HG03354 (cell line): ENCODE results near the gene OLR1.
A peak's percentile ranks its signal among the peaks of the same experiment; 100 is the strongest.

Experiments
- ATAC-seq: cut with Tn5 transposase; IDR thresholded peaks from one replicate; pipeline ENCODE4 v1.9.1; 2021; ENCODE audit warnings: mild to moderate bottlenecking; ENCODE audit not compliant: unreplicated experiment, poor library complexity, severe bottlenecking

Gene OLR1

DNA sequence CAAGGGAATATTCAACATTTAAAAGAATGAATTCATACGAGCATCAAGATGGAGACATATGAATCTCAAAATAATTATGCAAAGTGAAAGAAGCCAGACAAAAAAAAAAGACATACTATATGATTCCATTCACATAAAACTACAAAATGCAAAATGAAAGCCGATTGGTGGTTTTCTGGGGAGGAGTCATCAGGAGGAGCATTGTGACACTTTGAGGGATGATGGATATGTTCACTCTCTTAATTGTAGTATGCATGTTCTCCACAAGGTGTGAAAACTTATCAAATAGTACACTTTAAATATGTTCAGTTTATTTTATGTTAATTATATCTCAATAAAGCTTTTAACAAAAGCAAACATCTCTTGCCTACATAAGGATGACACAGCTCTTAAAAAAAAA lies 13.5 kb downstream of the OLR1 start:
- ATAC-seq, result no peak

DNA sequence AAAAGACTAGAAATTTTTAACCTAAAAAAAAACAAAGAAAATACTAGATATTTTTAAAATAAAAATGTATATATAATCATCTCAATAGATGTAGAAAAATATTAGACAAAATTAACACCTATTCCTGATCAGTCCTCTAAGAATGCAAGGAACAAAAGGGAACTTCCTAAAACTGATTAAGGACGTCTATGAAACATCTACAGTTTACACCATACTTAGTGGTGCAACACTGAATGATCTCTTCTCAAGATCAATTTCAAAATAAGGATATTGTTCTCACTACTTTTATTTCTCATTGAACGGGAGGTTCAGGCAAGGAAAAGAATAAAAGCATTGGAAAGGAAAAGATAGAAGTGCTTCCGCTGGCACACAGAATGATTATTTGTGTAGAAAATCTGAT lies 16.0 kb downstream of the OLR1 start:
- no peak for ATAC-seq

DNA sequence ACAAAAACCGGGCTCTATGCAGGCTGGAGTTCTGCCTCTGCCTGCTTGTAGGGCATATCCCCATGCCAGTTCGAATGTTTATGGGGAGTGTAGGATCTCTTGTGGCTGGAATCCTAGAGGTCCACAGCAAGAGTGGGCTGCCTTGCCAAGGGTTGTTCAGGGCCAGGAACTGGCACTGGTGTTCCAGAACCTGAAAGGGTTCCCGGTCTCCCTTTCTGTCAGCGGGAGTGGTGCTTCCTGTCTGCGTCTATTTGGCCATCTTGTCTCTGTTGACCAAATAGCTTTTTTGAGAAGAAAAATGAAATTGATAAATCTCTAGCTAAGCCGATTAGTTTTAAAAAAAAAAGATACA lies 17.8 kb downstream of the OLR1 start:
- ATAC-seq, result no peak

DNA sequence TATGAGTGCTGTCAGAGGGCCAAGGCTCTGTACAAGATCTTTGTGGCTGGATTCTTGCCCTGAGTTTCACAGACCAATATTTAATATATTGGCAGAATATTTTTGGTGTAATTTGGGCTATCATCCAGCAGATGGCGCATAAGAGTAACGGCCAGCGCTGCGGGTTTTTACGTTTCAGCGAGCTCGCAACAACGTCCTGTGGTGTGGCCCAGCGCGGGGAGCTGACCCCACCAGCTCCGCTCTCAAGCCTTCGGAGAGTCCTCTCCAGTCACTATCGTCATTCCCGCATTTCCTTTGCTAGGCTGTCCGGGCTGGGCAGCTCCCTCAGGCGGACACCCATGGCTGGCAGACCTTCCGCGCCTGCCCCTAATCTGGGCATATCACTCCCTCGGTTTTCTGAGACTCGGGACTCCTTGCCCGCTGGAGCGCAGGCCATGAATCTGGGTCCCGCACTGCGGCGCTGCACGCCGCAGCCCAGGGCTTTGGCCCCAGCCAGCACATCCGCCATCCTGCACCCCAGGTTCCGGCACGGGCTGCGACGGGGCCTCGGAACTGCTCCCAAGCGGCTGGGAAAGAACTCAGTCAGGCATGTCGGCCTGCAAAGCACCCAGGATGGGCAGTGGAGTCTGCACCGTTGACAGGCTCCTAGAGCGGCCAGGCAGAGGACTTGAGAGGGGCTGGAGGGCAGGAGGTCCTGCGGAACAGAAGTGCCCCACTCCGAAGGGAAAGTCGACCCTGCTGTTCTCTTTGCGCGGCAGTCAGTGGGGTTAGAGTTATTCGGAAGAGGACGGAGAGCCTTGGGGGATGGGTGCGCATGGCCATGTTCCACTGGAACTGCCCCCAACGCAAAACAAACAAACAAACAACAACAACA lies 18.4 kb downstream of the OLR1 start:
- ATAC-seq, result peak; percentile 61

DNA sequence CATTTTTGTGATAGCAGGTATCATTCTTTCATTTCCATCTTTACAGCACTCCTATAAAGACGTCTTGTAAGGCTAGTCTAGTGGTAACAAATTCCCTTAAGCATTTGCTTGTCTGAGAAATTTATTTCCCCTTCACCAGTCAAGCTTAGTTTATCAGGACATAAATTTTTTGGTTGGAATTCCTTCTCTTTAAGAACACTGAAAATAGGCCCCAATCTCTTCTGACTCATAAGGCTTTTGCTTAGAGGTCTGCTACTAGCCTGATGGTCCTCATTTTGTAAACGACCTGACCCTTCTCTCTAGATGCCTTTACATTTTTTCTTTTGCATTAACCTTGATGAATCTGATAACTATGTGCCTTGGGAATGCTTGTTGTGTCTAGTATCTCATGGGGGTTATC lies 20.3 kb downstream of the OLR1 start:
- no peak for ATAC-seq

DNA sequence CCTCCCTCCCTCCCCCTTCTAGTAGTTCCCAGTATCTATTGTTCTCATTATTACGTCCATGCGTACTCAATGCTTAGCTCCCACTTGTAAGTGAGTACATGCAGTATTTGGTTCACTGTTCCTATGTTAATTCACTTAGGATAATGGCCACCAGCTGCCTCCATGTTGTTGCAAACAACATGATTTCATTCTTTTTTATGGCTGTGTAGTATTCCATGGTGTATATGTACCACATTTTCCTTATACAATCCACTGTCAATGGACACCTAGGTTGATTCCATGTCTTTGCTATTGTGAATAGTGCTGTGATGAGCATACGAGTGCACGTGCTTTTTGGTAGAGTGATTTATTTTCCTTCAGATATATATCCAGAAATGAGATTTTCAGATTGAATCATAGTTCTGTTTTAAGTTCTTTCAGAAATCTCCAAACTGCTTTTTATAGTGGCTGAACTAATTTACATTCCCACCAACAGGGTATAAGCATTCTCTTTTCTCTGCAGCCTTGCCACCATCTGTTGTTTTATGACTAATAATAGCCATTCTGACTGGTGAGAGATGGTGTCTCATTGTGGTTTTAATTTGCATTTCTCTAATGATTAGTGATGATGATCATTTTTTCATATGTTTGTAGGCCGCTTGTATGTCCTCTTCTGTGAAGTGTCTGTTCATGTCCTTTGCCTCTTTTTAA lies 24.1 kb downstream of the OLR1 start:
- ATAC-seq, result peak; percentile 83

DNA sequence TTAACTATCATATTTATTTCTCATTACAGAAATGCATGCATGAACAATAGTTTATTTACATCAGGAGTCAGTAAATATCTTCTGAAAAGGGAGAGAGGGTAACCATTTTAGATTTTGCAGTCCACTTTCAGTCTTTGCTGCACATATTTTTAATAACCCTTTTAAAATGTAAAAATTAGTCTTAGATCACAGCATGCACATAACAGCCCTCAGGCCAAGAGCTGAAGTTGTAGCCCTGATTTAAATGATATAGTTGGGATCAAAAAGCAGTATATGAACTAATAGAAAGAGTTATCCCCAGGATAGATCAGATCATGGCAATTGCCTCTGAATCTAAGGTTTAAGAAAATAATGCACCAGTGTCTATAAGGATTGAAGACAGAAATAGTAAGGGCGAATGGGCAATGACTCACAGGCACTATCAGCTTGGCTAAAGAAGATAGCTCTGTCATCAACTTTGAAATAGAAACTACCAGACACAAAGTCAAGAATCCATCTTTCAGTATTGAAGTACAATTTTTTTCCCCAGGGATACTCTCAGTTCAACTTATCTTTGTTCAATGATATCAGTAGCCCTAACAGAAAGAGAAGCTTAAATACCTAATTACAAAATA lies 28.8 kb downstream of the OLR1 start:
- ATAC-seq, result no peak

DNA sequence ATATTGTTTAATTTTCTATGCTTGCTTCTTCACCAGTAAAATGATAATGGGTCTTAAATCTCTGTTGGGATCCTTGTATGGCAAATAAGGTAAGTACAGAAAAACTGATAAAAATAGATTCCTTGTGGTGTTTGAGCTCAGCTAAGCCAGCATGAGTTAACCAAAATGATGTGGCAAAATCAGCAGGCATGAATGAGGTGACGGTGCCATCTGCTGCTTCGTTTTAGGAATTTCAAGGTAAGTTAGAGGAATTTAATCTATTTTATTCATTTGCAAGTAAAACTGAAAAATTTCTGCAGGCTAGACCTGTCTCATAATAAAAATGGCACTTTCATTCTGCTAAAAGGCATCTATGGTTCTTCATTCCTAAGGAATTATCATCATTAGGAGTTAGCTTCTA lies 31.9 kb downstream of the OLR1 start:
- no peak for ATAC-seq

DNA sequence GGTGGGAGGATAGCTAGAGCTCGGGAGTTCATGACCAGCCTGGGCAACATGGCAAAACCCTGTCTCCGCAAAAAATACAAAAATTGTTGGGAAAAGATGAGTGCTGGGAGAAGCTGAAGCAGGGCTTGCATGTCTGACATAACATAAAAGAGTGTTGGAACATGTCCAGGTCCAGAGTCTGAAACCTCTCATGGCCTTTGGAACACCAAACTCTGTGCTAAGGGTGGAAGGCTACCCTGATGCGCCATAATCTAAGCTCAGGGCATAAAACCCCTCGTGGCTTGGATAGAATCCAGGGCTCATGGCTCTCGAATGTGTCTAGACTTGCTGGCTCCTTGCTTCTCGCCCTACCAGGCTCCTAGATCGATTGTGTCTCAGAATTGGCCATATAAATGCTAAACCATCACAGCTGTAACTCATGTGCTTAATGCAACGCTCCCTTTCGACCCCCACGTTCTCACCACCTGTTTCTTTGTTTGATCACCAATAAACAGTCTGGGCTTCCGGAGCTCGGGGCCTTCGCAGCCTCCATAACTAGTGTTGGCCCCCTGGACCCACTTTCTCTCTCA lies 35.2 kb downstream of the OLR1 start:
- ATAC-seq, result no peak

DNA sequence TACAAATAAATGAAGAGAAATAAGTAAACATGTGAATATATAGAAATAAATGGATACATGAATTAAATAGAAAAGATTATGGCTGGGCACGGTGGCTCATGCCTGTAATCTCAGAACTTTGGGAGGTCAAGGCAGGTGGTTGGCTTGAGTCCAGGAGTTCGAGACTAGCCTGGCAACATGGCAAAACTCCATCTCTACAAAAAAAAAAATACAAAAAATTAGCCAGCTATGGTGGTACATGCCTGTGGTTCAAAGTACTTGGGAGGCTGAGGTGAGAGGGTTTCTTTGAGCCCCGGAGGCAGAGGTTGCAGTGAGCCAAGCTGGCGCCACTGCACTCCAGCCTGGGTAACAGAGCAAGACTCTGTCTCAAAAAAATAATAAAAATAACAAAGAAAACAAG lies 36.8 kb downstream of the OLR1 start:
- ATAC-seq, result no peak

DNA sequence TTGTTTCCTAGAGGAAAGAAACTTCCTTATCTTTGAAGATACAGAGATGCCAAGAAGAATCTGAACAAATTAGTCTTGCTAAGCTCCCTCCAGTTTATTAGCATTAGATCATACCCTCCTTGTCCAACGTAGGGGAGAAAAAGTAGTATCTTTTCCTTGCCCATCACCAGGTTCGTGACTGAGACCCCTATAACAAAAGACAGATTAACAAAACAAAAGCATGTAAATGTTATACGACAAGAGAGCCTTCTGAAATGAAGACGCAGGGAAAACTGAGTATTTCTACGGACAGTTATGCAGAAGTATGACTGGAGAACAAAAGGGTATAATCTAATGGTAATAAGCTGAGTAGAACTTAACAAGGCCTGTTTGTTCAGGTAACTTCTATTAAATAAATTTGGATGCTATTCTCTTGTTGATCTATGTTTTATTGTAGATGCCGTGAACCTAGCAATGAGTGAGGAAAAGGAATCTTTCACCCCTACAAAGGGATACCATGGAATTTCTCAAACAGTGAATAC lies 39.0 kb downstream of the OLR1 start:
- no peak for ATAC-seq

DNA sequence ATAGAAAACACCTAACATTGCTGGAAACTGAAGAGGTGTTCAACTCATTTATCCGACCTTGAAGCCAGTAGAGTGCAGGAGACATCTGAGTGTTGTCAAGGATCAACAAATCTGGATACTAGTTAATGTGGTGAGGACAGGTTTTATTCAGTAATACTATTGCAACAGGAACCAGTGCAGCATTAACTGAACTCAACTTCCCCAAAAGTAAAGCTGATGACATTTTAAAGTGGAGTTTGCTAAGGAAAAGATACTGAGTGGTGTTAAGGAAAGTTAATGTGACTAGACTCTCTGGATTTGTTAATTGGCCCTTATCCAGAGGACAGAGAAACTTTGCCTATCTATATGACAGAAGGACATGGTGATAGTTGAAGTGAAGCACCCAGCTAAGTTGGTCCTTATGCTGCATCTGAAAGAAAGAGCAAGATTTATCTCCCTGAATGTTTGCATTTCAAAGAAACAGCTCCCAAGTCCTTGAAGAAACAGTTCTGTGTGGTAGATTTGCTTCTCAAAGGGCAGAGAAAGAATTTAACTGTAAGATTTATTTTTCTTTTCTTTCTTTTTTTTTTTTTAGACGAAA lies 40.7 kb downstream of the OLR1 start:
- no peak for ATAC-seq

DNA sequence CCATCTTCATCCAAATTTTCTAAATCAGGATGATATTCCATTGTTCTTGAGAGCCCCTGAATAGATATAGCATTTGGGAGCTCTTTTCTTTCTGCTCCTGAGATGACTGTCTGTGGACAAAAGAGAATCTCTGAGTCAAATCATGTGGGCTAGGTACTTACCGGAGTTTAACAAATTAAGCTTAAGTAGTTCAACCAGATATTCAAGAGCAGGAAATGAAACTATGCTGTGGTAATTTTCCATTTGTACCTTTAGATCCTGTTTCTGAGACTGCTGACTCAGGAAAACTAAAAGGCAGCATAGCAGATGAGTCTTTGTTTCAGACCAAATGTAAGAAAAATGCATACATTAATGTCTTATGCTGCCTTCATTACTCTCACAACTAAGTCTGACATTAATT lies 41.9 kb downstream of the OLR1 start, which contains the start of gene CLEC7A:
TSS of gene CLEC7A (minus strand) at position 158 of the 400 bp plus-strand sequence. CDS start at position 41, 117 bp downstream.
- peak; percentile 91 for ATAC-seq

DNA sequence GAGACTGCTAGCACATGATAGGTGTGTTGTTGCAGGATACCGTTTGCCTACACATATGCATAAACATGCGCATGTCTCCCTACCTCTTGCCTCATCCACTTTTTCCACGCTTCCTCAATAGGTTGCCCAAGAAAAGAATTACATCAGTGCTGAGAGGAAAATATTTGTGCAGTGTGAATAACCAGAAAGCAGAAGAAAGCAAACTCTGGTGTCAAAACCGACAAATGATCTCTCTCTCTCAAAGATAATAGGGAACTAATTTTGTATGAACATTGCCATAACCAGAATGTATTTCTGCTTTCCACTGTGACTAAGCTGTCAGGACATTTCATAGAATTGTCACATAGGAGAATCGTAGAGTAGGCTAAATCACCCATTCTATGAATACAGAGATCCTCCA lies 43.2 kb downstream of the OLR1 start:
- no peak for ATAC-seq

DNA sequence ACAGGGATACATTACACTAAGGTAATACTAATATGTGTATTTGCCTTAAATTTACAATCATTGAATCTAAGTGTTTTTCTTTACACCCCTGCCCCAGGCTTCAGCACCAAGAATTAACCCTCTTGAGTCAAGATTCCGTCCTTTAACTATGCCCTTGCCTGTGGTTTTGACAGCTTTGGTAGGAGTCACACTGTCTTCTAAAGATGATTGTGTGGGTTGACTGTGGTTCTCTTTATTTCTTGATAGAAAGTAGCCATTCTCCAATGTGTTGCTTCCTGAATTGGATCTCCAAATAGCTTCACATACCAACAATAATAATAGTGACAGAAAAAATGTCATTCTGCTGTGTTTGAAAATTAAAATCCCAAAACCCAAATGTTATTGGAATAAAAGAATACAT lies 45.5 kb downstream of the OLR1 start:
- ATAC-seq, result no peak

DNA sequence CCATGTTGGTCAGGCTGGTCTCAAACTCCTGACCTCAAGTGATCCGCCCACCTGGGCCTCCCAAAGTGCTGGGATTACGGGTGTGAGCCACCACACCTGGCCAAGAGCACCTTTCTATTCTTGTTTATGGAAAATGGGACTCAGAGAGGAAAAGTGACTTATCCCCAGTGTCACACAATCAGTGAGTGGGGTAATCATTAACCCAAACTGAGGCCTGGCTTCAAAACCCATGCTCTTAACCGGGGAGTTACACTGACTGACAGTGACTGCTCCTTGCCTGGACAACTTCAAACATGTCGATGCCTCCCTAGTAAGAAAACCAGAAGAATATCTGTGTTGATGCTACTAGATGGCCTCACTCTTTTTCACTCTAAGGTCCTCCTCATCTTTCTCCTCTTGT lies 49.2 kb downstream of the OLR1 start:
- ATAC-seq, result no peak

DNA sequence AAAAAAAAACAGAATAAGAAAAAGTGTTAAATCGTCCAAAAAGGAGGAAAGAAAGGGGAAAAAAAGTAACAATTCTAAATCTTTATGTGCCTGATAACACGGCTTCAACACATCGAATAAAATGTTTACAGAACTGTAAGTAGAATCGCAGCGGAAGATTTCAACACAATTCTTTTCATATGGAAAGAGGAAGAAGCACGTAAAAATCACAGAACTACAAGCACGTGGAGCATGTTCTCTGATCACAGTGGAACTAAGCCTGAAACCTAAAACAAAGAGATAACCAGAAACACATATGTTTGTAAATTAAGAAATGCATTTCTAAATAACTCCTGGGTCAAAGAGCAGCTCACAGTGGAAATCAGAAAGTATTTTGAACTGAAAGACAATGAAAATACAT lies 50.7 kb downstream of the OLR1 start:
- no peak for ATAC-seq

DNA sequence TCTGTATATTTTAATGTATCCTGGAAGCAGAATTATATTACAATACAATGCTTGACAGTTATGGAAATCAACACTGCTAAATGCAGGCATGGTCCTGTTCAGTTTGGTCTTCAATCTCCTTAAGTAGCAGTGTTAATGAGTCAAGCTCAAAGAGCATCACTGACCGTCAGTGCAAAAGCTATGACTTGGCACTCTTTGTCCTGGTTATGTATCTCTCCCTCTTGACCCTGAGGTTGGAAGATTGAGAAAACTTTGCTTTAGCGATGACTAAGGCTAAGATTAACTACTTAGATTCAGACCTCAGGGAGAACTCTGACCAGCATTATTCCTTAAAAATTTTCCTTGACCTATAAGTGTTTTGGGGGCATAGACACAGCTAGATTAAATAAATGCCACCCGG lies 52.9 kb downstream of the OLR1 start:
- no peak for ATAC-seq

DNA sequence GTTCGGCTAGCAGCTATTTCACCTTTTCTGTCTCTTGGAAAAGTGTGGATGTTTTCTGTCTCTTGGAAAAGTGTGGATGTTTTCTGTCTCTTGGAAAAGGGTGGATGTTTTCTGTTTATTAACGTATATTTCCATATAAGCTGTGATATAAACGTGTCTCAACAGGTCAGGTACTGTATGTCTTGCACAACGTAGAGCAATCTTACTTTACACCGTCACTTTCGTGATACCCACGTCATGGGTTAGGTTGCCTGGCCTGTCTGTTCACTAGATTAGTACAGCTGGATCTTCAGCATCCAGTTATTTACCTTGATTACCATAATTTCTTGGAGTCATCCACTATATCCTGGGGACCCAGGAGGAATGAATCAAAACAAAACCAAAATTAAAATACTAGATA lies 56.0 kb downstream of the OLR1 start:
- ATAC-seq, result no peak

DNA sequence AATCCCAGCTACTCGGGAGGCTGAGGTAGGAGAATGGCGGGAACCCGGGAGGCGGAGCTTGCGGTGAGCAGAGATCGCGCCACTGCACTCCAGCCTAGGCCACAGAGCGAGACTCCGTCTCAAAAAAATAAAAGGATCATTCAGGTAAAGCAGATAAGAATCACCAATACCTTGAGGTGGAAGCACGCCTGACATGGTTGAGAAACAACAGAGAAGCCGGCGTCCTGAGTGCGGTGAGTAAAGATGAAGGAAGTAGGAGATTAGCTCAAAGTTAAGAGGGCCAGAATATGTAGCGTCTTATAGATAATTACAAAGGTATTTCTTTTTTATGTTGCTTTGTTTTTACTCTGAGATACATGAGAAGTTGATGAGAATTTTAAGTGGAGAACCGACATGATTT lies 56.6 kb downstream of the OLR1 start:
- ATAC-seq, result no peak
